GM18907 (cell line): Measurements from ENCODE around the gene CCDC85A.

ENCODE experiments used
- ATAC-seq: cut with Tn5 transposase; IDR thresholded peaks from one replicate; pipeline ENCODE4 v1.9.1; 2021; ENCODE audit warnings: mild to moderate bottlenecking, moderate library complexity; ENCODE audit not compliant: unreplicated experiment

CCDC85A gene

DNA sequence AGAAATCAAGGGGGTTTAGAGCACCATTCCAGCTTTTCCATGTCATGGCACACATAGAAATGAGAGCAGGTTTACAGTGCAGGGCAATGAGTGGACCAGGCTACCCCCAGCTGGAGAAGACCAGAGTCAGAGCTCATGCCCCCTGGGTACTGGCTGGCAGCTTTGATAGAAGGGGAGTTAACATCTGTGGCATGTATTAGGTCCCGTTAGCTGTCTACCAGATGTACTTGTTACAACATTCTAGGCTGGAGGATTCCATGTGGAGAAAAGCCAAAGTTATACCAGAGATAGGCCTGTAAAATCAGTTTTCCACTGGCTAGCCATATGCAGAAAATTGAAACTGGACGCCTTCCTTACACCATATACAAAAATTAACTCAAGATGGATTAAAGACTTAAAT, 109.2 kb downstream of the CCDC85A start:
- ATAC-seq = no peak

GRCh38 chr2:56295666-56296065, 111.9 kb downstream of the CCDC85A start:
- ATAC-seq = no peak

DNA sequence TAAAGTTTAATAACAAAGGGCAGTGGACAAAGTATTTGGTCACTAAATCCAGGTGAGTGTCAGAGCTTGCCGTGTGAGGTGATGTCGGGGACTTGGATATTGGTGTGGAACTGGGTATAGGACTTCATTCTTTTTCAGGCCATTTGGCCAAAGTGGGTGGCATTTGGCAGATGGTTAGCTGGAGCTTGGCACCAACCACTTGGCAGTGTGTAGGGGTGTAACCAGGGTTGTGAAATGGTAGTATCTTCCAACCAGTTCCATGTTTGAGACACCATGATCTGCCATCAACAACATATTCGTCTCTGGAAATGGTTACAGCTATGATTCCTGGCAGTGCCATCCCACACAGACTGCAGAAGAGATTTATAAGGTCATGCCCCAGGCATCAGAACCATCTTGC, 113.9 kb downstream of the CCDC85A start:
- no peak for ATAC-seq

DNA sequence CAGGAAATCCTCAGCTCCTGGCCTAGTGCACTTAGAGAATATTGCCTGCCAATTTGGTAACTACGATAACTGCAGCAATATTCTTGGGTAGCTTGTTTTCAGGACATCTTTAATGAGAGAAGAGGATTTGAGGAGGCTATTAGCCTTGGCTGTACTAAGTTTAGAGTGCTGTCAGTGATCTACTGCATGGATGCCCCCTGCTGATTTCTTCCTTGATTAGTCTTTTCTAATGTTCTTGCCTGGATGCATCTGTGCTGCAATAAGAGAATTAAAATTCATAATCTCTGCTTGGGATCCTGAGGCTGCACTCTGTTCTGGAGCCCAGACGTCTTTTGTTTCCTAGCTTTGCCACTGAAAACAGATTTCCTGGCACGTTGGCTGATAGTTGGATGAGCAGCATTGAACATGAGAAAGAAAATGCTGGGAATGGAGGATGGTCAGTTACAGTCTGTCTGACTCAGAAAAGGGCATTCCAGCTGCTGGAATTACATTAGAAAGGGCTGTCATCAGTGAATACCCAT, 115.4 kb downstream of the CCDC85A start:
- ATAC-seq = no peak

- ATAC-seq = no peak
Measured at GRCh38 chr2:56309626-56310170, 125.9 kb downstream of the CCDC85A start.

DNA sequence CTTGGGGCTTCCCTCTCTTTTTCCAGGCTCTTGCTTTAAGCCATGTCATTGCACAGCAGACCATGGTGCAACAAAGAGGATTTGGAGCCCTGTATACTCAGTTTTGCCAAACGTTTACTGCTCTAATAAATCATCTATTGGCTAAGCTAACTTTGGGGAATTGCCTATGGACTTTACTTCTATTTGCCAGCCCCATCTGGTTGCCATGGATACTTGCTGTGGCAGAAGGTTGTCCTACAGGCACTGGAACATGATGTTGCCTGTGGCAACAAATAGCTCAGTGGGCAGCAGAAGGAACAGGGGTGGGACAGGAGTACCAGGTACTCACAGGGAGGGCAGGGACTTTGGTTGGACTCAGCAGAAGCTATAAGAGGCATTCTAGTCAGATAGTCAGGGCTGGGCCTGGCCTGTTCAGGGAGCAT, 129.7 kb downstream of the CCDC85A start:
- no peak for ATAC-seq

- no peak for ATAC-seq
Measured at GRCh38 chr2:56314371-56314770, 130.6 kb downstream of the CCDC85A start.

GRCh38 chr2:56314796-56315195, 131.0 kb downstream of the CCDC85A start:
- ATAC-seq = no peak

DNA sequence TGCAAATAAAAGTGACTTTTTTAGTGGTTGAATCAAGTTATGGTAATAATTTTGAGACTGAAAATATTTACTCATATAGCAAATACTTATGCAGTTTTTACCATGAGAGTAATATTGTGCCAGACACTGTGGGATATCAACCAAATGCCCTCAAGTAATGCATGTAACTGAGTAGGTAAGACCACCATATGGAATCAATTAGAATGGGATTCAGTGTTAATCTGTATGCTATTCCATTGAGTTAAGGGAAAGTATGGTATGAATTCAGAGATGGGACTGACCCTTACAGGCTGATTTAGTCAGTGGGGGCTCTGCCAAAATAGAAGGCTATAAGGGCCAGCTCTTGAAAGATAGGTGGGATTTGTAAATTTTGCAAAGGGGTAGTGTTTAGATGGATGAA, 131.6 kb downstream of the CCDC85A start:
- ATAC-seq = no peak

GRCh38 chr2:56316011-56316410, 132.2 kb downstream of the CCDC85A start:
- no peak for ATAC-seq

GRCh38 chr2:56318147-56318546, 134.4 kb downstream of the CCDC85A start:
- ATAC-seq = no peak

- ATAC-seq = no peak
Measured at GRCh38 chr2:56325661-56326345, 142.0 kb downstream of the CCDC85A start.

DNA sequence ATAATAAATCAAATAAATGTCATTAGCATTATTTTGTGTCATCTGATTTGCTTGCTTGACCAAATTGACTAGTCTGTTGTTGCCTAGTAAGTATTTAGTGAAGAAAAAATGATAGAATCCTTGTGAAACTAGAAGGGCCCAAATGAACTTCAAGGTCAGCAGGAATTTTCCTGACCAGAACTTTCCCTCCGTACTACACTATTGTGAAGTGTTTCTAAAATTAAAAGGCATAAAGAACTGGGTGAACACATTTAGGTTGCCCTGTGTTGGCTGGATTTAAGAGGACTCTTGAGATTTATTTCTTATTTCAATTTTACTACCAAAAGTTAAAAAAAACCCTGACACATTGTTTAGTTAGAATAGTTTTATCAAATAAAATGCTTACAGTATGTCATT, 142.6 kb downstream of the CCDC85A start:
- ATAC-seq = no peak

GRCh38 chr2:56331810-56332209, 148.0 kb downstream of the CCDC85A start:
- ATAC-seq = no peak

DNA sequence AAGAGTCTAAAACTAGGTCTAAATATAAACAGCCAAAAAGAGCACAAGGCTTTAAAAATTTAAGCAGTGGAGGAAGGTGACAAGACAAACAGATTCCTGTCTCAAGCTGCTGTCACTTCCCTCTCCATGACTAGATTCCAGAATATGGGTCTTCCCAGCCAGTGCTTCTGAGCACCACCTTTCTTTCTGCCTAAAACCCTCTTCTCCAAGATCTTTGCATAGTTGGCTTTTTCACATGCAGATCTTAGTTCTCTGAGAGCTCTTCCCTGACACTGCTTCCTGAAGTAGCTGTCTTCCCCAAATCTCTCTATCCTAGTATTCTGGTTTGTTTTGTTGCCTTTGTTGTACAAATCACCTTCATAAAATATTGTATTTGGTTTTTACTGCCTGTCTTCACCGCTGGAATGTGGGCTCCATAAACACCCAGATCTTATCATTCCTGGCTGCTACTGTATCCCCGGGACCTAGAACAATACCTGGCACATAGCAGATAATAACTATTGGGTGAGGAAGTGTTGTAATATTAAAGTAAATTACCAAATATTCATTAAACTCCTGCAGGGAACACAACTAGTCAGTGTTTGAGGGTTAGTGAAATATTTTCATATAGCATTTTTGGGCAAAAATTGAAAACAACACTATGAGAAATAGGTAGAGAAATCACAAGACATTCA, 150.2 kb downstream of the CCDC85A start:
- ATAC-seq = no peak

DNA sequence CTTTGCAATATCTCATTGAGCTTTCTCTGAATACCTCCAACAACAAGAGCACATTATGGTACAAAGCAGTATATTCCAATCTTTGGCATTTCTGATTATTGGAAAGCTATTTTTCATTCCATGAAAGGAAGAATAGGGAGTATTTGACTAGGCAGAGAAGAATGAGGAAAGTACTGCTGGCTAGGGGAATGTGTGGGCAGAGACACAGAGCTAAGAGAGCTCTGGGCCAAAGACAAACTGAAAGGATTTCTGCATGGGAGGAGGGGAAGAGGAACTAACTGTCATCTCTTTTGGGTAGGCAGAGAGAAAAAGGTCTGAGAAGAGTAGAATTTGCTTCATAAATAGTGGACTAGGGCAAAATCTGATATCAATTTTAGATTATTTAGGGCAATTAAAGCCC, 150.8 kb downstream of the CCDC85A start:
- ATAC-seq = no peak

GRCh38 chr2:56335101-56335500, 151.3 kb downstream of the CCDC85A start:
- no peak for ATAC-seq

DNA sequence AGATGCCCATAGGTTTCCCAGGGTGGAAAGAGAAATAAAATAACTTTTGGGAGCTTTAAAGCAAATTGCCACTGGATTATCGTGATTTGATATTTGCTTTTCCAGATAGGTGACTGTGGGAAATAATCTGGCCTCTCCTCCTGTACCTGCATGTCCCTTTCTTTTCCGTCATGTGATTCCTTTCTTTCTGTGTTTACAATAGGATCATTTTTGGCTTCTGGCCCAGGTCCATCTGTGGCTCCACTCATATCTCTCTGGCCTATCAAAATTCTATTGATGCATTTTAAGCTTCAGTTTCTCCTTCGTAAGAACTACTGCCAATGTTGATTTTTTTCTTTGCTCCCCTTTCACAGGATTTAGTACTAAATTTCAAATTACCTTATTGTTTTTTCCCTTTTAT, 153.6 kb downstream of the CCDC85A start:
- ATAC-seq = no peak

DNA sequence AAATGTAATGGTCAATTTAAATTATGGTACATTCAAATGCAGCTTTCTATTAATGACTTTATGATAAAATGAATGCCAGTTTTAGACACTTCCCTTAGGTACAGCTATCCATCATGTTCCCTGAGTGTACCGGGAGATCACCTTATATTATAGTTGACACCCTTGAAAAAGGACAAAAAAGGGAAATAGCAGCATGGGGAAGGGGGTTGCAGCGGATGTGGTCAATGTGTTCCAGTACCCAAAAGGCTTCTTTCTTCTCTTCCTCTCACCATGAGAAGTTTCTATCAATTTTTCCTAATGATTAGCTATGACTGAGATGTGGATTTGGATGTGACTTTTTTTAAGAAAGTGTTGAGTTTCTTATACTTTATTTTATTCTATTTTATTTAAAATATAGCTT, 154.4 kb downstream of the CCDC85A start:
- ATAC-seq = no peak

DNA sequence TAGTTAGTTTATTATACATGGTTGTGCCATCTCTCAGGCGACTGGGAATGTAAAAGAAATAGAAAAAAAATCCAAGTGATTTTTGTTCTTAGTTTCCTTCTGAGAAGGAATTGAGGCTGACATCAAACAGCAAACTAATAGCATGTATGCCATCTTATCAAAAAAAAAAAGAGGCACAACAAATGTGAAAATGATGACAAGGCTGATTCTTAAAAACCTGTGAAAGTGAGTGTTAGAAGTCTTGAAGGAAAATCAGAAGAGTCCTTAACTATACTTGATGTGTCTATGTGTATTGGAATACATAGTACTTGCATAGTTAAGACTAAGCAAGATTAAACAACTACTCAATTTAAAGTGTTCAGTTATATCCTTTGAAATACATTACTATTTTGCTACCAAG, 161.0 kb downstream of the CCDC85A start:
- ATAC-seq = no peak

- no peak for ATAC-seq
Measured at GRCh38 chr2:56347881-56348280, 164.1 kb downstream of the CCDC85A start.
